Measurements from ENCODE around the gene PBX4.
A peak's percentile ranks its signal among the peaks of the same experiment; 100 is the strongest.

The PBX4 gene

GRCh38 chr19:19626516-19627472, 8.3 kb upstream of the PBX4 start:
- DNase-seq (ENCODE audit: low read depth), result no peak
- no peak for TF ChIP-seq CTCF (IDR thresholded peaks at IDR 0.05; ENCODE audit: insufficient read depth, low read depth, low read length, missing control alignments)
- H3K4me3 ChIP-seq (ENCODE audit: low read depth, low read length), result peak overlapping the region; percentile 65

GRCh38 chr19:19624032-19624570, 5.6 kb upstream of the PBX4 start:
- DNase-seq (ENCODE audit: low read depth), result no peak
- H3K4me3 ChIP-seq (ENCODE audit: low read depth, low read length), result no peak overlapping the region
- no peak for TF ChIP-seq CTCF (IDR thresholded peaks at IDR 0.05; ENCODE audit: insufficient read depth, low read depth, low read length, missing control alignments)

GRCh38 chr19:19623383-19623782, 4.9 kb upstream of the PBX4 start:
- no peak for DNase-seq (ENCODE audit: low read depth)
- H3K4me3 ChIP-seq (ENCODE audit: low read depth, low read length), result no peak overlapping the region
- no peak for TF ChIP-seq CTCF (IDR thresholded peaks at IDR 0.05; ENCODE audit: insufficient read depth, low read depth, low read length, missing control alignments)

- no peak for DNase-seq (ENCODE audit: low read depth)
- TF ChIP-seq CTCF (IDR thresholded peaks at IDR 0.05; ENCODE audit: insufficient read depth, low read depth, low read length, missing control alignments), result no peak
- no peak overlapping the region for H3K4me3 ChIP-seq (ENCODE audit: low read depth, low read length)
Observed at GRCh38 chr19:19619849-19620210, 1.3 kb upstream of the PBX4 start.

- DNase-seq (ENCODE audit: low read depth), result no peak
- TF ChIP-seq CTCF (IDR thresholded peaks at IDR 0.05; ENCODE audit: insufficient read depth, low read depth, low read length, missing control alignments), result no peak
- H3K4me3 ChIP-seq (ENCODE audit: low read depth, low read length), result peak overlapping the region; percentile 35; the same call in 1 of the 2 replicates
Observed at GRCh38 chr19:19619181-19619848, 828 bp upstream of the PBX4 start.

GRCh38 chr19:19615086-19615485, 3.4 kb downstream of the PBX4 start:
- H3K4me3 ChIP-seq (ENCODE audit: low read depth, low read length), result no peak overlapping the region
- no peak for TF ChIP-seq CTCF (IDR thresholded peaks at IDR 0.05; ENCODE audit: insufficient read depth, low read depth, low read length, missing control alignments)
- DNase-seq (ENCODE audit: low read depth), result no peak
